GM20000 (cell line): ENCODE data around the gene HADHA.

Experiments
- DNase-seq: peaks from one replicate; pipeline ENCODE4 v3.0.0; 2012; ENCODE audit warnings: low spot score
- TF ChIP-seq, protein P1 (sequence below): IDR thresholded peaks from 2 replicates; pipeline ENCODE4 v1.5.1; 2012; ENCODE audit warnings: mild to moderate bottlenecking, control low read depth; ENCODE audit errors: extremely low read depth, missing control alignments

HADHA gene

DNA sequence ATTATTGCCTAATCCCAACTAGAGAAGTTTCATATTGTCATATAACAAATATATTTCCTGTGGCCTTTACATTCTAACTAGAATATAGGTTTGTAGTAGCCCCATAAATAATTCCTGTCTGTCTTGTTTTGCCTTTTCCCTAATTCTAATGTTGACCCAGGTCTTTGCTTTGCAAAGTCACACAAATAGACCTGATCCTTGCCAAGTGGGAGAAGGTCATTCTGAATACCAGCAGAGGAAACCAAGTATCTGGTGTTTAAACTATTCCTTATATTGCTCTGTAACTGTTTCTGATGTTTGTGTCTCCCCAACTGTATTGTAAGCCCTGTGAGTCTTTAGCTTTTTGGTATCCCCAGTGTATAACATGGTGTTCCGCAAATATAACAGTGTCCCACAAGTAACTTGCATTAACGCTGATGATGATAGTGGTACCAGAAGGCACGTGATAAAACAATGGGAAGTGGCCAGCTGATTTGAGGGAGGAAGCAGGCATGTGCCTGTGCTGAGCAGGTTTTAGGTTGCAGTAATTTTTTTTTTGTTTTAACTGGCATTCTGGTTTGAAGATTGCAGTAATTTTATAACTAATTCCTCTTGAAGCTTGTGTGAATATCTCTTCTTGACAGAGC lies 11.4 kb upstream of the HADHA start:
- DNase-seq: no peak
- TF ChIP-seq, protein P1, sequence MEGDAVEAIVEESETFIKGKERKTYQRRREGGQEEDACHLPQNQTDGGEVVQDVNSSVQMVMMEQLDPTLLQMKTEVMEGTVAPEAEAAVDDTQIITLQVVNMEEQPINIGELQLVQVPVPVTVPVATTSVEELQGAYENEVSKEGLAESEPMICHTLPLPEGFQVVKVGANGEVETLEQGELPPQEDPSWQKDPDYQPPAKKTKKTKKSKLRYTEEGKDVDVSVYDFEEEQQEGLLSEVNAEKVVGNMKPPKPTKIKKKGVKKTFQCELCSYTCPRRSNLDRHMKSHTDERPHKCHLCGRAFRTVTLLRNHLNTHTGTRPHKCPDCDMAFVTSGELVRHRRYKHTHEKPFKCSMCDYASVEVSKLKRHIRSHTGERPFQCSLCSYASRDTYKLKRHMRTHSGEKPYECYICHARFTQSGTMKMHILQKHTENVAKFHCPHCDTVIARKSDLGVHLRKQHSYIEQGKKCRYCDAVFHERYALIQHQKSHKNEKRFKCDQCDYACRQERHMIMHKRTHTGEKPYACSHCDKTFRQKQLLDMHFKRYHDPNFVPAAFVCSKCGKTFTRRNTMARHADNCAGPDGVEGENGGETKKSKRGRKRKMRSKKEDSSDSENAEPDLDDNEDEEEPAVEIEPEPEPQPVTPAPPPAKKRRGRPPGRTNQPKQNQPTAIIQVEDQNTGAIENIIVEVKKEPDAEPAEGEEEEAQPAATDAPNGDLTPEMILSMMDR: no peak

- DNase-seq: no peak
- TF ChIP-seq, protein P1: no peak
These were observed 7.5 kb upstream of the HADHA start for GRCh38 chr2:26251893-26252292.

- no peak for DNase-seq
- TF ChIP-seq, protein P1: no peak
These were observed 5.2 kb upstream of the HADHA start for GRCh38 chr2:26249625-26250024.

GRCh38 chr2:26246818-26247217 lies 2.4 kb upstream of the HADHA start:
- DNase-seq: no peak
- TF ChIP-seq, protein P1: no peak

- DNase-seq: peak; percentile 56
- TF ChIP-seq, protein P1: no peak
These were observed 1.4 kb upstream of the HADHA start for GRCh38 chr2:26245810-26246209.

- DNase-seq: peak; percentile 32
- TF ChIP-seq, protein P1: no peak
These were observed 850 bp upstream of the HADHA start for GRCh38 chr2:26245231-26245732.

DNA sequence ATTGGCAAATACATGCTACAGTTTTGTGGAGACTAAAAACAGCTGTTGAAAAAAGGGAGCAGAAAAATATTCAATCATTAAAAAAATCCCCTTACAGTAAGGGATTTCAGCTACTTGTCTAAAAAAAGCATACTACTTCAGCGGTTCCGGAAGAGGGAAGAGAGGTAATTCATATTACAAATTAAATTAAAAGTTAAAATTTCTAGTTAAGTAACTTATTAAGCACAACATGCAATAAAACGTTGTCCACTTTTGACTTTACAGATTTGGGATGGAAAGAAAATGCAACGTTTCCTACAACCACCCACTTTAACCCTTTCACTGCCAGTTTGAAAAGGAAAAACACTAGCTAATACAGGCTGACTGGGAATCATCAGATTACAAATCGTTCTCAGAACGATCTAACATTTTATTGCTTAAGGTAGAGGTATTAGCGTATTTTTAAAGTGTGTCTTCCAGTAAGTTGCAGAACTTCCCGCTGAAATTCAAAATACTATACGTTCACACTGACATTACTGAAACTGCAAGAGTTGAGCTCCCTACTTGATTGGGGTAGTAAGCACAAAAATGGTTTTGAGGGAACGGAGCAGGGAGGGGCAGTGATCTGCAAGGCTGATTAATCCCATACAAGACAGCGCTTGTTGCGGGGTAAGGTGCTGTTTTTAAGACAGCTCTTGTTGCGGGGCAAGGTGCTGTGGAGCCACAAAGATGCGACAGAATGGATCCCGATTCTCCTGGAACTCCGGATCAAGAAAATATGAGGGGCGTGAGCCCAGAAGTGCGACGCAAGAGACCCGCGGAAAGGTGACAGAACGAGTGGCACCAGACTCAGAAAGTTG lies 743 bp downstream of the HADHA start:
- TF ChIP-seq, protein P1: no peak
- DNase-seq: peak; percentile 4
